Measurements from ENCODE around the gene NUP50.

Gene NUP50

DNA sequence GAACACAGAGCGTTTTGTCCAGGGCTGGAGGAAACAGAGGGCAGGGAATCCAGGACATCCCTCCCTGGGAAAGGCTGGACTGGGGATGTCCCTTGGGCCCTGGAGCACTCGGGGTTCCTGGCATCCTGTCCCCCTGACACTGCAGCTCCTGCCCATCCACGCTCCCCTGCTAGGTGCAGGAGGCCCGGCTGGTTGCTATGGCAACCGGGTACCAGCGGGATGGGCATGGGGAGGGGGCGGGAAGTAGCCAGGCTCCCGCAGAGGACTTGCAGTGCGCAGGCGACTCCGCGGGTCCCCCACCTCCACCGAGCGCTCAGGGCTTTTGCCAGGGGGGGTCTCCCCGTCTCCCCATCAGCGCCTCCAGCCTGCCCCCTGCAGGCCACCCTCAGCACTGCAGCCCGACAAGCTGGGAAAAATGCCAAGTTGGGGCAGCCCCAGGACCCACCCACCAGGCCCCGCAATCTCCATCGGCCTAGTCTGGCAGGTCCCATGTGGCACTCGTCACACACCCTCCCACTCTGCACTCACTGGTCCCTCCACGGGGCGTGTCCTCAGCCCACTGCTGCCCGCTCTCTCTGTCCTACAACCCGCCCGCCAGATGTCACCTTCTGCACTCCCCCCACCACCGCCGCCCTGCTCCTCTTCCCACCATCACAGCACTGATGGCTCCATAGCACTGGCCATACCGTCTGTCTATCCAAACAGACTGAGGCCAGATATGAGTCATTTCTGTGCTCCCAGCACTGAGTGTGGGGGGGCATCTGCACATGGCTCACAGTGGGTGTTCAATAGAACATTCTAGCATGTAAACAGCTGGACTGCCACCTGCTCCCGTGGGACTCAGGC is 45.5 kb downstream of the NUP50 start:
- DNase-seq (ENCODE audit: low spot score): peak; percentile 25

GRCh38 chr22:45210174-45210573 is 46.4 kb downstream of the NUP50 start:
- DNase-seq (ENCODE audit: low spot score): no peak

DNA sequence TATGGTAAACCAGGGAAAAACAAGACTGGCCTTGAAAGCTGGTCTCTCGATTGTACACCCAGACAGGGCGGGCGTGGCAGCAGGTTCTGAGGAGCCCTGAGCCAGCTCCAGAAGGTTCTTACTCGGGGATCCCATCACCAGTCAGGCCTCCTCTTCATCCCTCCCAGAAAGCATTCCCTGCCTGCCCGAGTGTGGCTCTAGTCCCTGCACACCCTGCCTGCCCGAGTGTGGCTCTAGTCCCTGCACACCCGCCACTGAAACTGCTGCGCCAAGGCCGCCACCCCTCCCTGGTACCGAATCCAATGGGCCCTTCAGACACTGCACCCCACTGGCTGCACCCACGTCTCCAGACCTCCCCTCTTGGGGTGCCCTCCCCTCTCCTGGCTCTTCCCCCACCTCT is 46.9 kb downstream of the NUP50 start:
- no peak for DNase-seq (ENCODE audit: low spot score)

DNA sequence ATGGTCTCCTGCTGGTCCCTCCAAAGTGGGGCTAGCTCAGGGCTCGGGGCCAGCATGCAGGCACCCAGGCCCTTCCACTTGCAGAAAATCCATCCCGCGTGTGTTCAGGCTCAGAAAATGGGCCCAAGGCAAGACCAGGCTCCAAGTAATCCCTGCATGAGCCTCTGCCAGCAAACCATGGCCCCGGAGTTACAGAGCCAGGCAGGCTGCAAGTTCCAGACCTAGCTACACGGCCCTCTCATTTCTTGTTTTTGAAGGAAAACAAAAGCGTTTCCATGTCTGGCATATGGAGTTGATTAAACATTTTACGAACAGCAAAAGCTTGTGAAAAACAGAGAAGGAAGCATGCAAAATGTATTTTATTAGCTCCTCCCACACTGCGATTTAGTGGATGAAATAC is 47.3 kb downstream of the NUP50 start:
- no peak for DNase-seq (ENCODE audit: low spot score)

DNA sequence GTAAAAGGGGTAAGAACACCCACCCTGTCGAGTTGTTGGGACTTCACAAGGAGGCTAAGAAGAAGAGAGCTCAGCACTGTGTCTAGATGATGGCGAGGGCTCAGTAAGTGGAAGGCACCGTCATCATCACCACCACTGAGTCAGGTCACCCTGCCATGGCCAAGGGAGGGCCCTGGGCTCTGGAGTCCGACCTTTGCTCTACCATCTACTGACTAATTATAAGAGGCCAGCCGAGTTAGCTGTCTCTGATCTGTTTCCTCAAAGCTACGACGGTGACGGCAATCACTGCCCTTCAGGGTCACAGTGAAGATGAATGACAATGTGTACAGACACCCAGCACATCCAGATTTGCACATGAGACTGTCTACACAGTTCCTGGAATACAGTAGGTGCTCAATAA is 47.7 kb downstream of the NUP50 start:
- DNase-seq (ENCODE audit: low spot score): no peak

DNA sequence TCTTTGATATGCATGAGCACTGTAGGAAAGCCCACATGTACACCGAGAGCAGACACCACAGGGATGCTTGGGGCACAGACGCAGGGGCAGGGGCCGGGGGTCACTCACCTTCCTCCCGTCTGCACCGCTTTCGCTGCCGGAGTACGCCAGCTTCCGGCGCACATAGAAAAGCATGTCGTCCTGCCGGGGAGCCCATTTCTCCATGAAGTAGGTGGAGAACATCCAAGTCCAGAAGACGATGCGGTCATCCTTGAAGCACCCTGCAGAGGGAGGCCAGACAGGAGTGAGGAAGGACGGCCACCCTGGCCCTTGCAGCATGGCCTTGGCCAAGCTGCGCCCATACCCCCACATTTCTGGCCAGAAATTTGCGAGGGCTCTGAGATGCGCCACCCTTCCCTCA is 48.1 kb downstream of the NUP50 start:
- DNase-seq (ENCODE audit: low spot score): no peak

DNA sequence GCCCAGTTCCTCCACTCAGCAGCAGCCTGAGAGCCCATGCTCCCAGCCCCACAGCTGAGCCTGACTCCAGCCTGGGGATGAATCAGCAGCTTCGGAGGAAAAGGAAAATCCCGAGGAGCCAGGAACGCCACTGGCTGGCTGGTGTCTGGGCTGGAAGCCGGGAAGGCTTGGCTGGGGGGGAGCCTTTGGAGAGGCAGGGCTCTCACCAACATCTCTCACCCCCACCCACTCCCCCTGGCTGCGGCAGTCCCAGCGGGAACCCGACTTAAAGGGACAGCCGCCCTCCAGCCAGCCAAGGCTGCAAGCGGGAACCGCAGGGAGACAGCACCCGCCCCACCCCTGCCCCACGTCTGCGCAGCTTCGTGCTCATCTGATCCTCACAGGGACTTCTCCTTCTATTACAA is 48.6 kb downstream of the NUP50 start:
- DNase-seq (ENCODE audit: low spot score): no peak

DNA sequence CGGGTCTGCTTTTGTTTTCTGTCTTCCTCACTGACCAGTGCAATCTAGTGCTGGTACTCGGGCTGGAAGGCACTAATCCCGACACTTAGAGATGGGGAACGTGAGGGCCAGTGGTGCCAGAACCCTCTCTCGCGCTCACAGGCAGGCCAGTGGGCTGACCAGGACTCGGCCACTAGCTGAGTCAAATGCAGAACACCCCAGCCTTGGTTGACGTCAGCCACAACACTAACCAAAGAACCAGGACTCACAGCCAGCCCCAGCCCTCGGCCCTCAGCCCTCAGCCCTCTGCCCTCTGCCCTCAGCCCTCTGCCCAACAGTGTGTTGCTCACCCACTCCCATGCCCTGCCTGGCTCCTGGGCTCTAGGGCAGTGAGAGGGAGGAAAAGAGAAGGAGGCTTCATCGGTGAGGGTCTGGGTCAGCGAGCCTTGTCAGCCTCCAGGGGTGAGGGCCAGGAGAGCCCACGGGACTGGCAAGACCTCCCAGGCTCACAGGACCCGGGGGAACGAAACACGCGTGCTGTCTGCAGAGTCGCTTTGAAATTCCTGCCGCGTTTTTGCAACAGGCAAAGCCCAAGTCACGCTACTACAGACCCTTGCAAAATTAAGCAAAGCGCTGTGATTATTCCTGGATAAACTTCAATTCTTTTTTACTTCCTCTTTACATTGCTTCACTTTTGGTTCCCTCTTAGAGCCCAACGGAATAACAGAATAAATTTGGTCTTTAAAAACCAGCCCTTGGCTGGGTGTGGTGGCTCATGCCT is 49.4 kb downstream of the NUP50 start:
- no peak for DNase-seq (ENCODE audit: low spot score)

DNA sequence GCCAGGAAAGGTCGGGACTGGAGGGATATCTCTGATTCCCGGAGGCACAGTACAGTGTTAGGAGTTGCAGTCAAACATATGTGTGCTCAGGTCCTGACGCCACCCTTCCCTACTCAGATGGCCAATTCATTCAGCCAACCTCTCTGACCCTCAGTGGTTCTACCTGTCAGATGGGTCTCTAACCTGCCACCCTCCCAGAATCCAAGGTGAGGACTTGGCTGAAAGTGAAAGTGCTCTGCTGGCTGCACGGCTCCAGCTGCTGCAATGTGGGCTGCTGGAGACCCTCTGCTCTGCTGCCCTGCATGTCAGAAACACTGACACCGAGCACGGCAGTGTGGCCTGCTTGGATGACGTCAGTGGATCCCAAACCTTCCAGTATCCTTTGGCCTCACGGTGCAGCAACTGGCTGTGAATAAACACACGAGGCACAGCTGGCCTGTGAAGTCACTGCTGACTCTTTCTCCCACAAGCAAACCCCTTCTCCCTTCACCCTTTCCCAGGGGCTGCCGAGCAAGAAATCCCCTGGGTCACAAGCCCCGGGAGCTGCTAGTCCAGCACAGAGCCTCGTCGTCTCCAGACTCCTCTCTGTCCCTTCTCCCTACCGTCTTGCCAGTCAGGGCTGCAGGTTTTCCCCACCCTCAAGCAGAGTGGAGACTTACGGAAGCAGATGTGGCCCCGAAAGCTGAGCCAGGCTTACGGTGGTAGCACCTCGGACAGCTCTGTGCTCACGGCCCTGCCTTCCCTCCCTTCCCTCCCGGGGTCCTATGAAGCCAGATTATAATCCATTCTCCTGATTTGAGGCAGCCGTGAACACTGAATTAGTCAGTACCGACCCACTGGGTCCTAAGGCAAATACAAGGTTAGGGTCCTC is 52.6 kb downstream of the NUP50 start:
- no peak for DNase-seq (ENCODE audit: low spot score)

GRCh38 chr22:45217345-45217744 is 53.6 kb downstream of the NUP50 start:
- no peak for DNase-seq (ENCODE audit: low spot score)

DNA sequence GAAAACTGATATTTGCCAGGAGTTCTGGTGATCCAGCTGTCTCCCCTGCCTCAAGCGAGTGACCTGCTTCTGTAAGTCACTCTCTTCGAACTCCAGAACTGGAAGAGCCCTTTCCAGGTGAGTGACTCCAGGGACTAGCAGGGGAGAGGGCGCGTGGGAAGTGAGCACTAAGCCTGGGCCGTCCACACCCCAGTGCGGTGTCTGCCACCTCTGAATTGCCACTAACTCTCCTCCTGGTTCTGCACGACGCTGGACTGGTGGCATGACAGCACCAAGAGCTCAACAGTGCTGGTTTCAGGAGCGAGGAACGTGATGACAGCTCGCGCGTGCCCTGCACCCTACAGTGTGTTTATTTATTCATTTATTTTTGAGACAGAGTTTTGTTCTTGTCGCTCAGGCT is 54.1 kb downstream of the NUP50 start:
- DNase-seq (ENCODE audit: low spot score): no peak

- DNase-seq (ENCODE audit: low spot score): peak; percentile 80
Observed at GRCh38 chr22:45218976-45219375, 55.3 kb downstream of the NUP50 start.

GRCh38 chr22:45221201-45221600 is 57.5 kb downstream of the NUP50 start:
- DNase-seq (ENCODE audit: low spot score): no peak

GRCh38 chr22:45223304-45224117 is 59.8 kb downstream of the NUP50 start:
- no peak for DNase-seq (ENCODE audit: low spot score)

- no peak for DNase-seq (ENCODE audit: low spot score)
Observed at GRCh38 chr22:45224331-45224730, 60.6 kb downstream of the NUP50 start.

DNA sequence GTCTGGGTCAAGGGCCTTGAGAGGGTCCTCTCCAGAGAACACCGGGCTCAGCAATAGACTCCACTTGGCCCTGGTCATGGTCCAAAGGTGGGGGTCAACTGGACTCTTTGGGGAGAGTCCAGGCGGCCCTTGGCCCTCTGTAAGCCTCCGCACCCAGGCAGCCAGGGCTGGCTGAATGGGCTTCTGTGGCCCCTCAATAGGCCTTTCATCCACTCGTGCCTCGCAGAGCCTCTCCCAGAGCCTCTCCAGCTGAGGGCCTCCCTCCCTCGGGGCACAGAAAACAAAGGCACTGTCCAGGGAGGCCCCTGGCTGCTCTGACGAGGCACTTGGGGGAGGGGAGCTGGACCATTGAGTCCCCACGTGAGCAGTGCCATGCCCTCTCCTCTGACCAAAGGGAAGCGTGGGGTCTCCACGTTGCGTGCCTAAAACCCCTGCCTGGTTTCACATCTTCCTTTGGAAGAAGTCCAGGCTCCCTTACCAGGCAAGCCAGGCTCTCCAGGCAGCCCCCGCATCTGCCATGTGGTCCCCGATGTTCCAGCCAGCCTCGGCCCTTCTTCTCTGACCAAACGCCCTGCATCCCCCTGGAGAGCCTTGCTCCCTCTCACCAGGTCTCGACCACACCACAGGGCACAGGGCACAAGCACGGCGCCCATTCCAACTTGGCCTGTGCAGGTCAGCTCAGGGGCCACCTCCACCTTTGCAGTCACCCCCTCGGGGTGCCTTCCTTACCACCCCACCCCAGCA is 61.4 kb downstream of the NUP50 start:
- no peak for DNase-seq (ENCODE audit: low spot score)

- DNase-seq (ENCODE audit: low spot score): no peak
Observed at GRCh38 chr22:45225732-45226502, 62.2 kb downstream of the NUP50 start.

DNA sequence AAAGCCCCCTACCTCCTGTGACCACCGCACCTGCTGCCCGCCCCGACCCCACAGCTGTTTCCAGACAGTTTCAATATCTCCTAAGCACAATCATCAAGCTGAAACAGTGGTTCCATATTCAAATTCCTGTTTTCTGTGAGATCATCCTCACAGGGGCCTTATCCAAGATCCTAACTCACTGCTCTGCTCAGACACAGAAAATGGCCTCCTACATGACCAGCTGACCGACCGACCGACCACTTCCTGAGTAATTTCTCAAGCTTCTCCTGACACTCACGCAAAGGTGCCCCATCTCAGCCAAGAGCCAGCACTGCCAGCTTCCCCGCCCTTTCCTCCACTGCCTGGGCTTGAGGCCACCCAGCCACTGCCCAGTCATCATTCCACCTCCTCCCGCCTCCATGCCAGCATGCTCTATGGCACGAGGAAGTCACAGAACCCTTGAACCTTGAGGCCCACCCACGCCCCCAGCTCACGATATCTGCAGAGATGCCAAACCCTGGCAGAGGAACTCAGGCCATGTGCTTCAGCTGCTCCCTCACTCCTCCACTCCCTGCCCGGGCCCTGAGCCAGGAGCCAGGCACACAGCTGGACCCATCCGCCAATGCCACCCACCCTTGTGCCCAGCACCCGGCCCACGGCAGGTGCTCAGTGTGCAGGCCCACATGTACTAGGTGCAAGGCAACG is 62.9 kb downstream of the NUP50 start:
- no peak for DNase-seq (ENCODE audit: low spot score)

DNA sequence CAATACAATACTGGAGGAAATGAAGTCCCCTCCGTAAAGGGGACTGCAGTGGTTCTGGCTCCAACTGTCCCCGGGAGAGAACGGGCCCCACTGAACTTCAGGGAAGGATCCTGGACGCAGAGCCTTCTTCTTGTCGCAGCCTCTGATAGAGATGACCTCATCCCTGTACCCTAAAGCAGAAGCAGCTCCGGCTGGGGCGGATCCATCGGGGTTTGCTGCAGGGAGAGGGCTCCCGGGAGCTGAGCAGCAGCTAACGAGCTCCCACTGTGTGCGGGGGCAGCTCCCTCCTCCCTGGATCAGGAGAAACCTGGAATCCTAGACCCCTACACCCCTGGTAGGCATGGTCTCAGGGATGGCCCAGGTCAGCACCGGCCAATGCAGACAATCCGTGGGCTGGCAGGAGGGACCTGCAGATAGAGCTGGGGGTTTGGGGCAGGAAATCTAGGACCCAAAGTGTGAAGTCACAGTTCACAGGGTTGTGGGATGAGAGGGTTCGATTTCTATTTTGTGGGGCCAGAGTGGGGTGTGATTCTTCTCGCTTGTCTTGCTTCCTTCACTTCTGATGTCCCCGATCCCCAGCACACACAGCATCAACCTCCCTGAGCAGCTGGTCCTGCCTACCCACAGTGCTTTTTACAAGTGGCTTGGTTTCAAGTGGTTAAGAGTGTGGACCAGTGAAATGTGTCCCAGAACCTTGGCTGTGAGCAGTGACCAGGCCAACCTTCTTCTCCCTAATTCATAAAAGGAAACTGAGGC is 64.1 kb downstream of the NUP50 start:
- no peak for DNase-seq (ENCODE audit: low spot score)

Measured in NAMALWA (cell line).